ENCODE measurements around the gene SMIM28.
A peak's percentile ranks its signal among the peaks of the same experiment; 100 is the strongest.
"Not testable (repeated sequence)": the region's sequence is repeated elsewhere in the genome, so short reads cannot be mapped to it uniquely, and the experiment has no call there.

The SMIM28 gene

GRCh38 chr6:138377844-138378243 lies at the start of gene SMIM28:
SMIM28 (plus strand) TSS chr6:138377905; CDS start chr6:138378073, 168 bp downstream.
- DNase-seq, result no peak

GRCh38 chr6:138328210-138328609 lies 49.5 kb upstream of the SMIM28 start:
- no peak for DNase-seq

GRCh38 chr6:138330763-138331162 lies 46.9 kb upstream of the SMIM28 start:
- DNase-seq, result no peak

GRCh38 chr6:138331444-138331843 lies 46.3 kb upstream of the SMIM28 start:
- no peak for DNase-seq

- DNase-seq, result no peak
Observed at GRCh38 chr6:138331984-138332383, 45.7 kb upstream of the SMIM28 start.

GRCh38 chr6:138334000-138334399 lies 43.7 kb upstream of the SMIM28 start:
- no peak for DNase-seq

GRCh38 chr6:138334963-138335362 lies 42.7 kb upstream of the SMIM28 start:
- no peak for DNase-seq

- DNase-seq, result no peak
Observed at GRCh38 chr6:138336221-138336620, 41.5 kb upstream of the SMIM28 start.

GRCh38 chr6:138337076-138337475 lies 40.6 kb upstream of the SMIM28 start:
- DNase-seq, result no peak

- no peak for DNase-seq
Observed at GRCh38 chr6:138339024-138339423, 38.7 kb upstream of the SMIM28 start.

- no peak for DNase-seq
Observed at GRCh38 chr6:138341176-138341575, 36.5 kb upstream of the SMIM28 start.

GRCh38 chr6:138343112-138343511 lies 34.6 kb upstream of the SMIM28 start:
- no peak for DNase-seq

- no peak for DNase-seq
Observed at GRCh38 chr6:138345565-138346285, 32.0 kb upstream of the SMIM28 start.

- DNase-seq, result peak; percentile 30
Observed at GRCh38 chr6:138346302-138347195, 31.2 kb upstream of the SMIM28 start.

GRCh38 chr6:138347864-138348263 lies 29.8 kb upstream of the SMIM28 start:
- no peak for DNase-seq

- DNase-seq, result no peak
Observed at GRCh38 chr6:138349891-138350290, 27.8 kb upstream of the SMIM28 start.

GRCh38 chr6:138357928-138358327 lies 19.8 kb upstream of the SMIM28 start:
- DNase-seq, result no peak

GRCh38 chr6:138368684-138369083 lies 9.0 kb upstream of the SMIM28 start:
- not testable (repeated sequence) for DNase-seq

- no peak for DNase-seq
Observed at GRCh38 chr6:138370631-138371451, 6.9 kb upstream of the SMIM28 start.

GRCh38 chr6:138371452-138371711 lies 6.3 kb upstream of the SMIM28 start:
- DNase-seq, result peak; percentile 24

- peak; percentile 69 for DNase-seq
Observed at GRCh38 chr6:138371720-138372119, 6.0 kb upstream of the SMIM28 start.

- DNase-seq, result no peak
Observed at GRCh38 chr6:138372711-138373463, 4.8 kb upstream of the SMIM28 start.

GRCh38 chr6:138374230-138374629 lies 3.5 kb upstream of the SMIM28 start:
- no peak for DNase-seq
